GM19372 (cell line): Measurements from ENCODE around the gene WDFY2.
"Not testable (repeated sequence)": the region's sequence is repeated elsewhere in the genome, so short reads cannot be mapped to it uniquely, and the experiment has no call there.

ENCODE experiments used
- ATAC-seq: cut with Tn5 transposase; IDR thresholded peaks from one replicate; pipeline ENCODE4 v1.9.1; 2021; ENCODE audit warnings: mild to moderate bottlenecking, low read depth, moderate library complexity; ENCODE audit not compliant: unreplicated experiment

Gene WDFY2

GRCh38 chr13:51628059-51628852 lies 44.0 kb downstream of the WDFY2 start:
- no peak for ATAC-seq

- no peak for ATAC-seq
Measured at GRCh38 chr13:51629491-51630287, 45.4 kb downstream of the WDFY2 start.

- no peak for ATAC-seq
Measured at GRCh38 chr13:51630288-51630615, 46.0 kb downstream of the WDFY2 start.

GRCh38 chr13:51632591-51633362 lies 48.5 kb downstream of the WDFY2 start:
- no peak for ATAC-seq

- ATAC-seq = no peak
Measured at GRCh38 chr13:51635137-51635878, 51.0 kb downstream of the WDFY2 start.

- ATAC-seq = no peak
Measured at GRCh38 chr13:51636349-51636890, 52.2 kb downstream of the WDFY2 start.

- ATAC-seq = no peak
Measured at GRCh38 chr13:51637852-51638215, 53.6 kb downstream of the WDFY2 start.

GRCh38 chr13:51638216-51638871 lies 54.1 kb downstream of the WDFY2 start:
- no peak for ATAC-seq

GRCh38 chr13:51639171-51639570 lies 54.9 kb downstream of the WDFY2 start:
- no peak for ATAC-seq

GRCh38 chr13:51640696-51641095 lies 56.4 kb downstream of the WDFY2 start:
- not testable (repeated sequence) for ATAC-seq

- ATAC-seq = no peak
Measured at GRCh38 chr13:51643105-51643881, 59.0 kb downstream of the WDFY2 start.

GRCh38 chr13:51643882-51644281 lies 59.6 kb downstream of the WDFY2 start:
- ATAC-seq = no peak

- no peak for ATAC-seq
Measured at GRCh38 chr13:51644654-51645053, 60.4 kb downstream of the WDFY2 start.

- ATAC-seq = no peak
Measured at GRCh38 chr13:51645154-51645650, 60.9 kb downstream of the WDFY2 start.

- ATAC-seq = no peak
Measured at GRCh38 chr13:51645761-51646670, 61.8 kb downstream of the WDFY2 start.

- no peak for ATAC-seq
Measured at GRCh38 chr13:51647067-51647466, 62.8 kb downstream of the WDFY2 start.

GRCh38 chr13:51652193-51652592 lies 67.9 kb downstream of the WDFY2 start:
- not testable (repeated sequence) for ATAC-seq
